A204.1 (cell line): Measurements from ENCODE around the gene MMP23B.
"Not testable (repeated sequence)": the region's sequence is repeated elsewhere in the genome, so short reads cannot be mapped to it uniquely, and the experiment has no call there.

Source experiments
- FAIRE-seq: peaks from 2 replicates; lab custom pipeline; 2012; peaks lifted over from hg19 to GRCh38; lab: Jason Lieb, UNC

MMP23B gene

GRCh38 chr1:1630965-1631781 lies 800 bp upstream of the MMP23B start:
- no peak for FAIRE-seq

DNA sequence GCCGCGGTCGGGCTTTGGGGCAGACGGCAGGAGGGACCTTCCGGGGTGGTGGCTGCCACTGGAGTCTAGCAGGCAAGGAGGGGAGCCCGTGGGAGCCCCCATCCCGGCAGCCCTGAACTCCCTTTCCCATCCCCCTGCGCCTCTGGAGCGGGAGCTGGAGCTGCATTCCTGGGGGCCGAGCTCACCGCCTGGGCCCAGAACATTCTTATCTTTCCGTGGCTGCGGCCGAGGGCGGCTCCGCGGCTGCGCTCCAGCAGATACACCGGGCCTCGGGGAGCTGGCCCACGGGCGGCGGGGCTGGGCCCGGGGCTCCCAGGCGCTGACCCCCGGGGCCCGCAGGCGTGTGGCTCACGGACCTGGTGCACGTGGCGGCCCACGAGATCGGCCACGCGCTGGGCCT lies 1.4 kb downstream of the MMP23B start:
- not testable (repeated sequence) for FAIRE-seq

DNA sequence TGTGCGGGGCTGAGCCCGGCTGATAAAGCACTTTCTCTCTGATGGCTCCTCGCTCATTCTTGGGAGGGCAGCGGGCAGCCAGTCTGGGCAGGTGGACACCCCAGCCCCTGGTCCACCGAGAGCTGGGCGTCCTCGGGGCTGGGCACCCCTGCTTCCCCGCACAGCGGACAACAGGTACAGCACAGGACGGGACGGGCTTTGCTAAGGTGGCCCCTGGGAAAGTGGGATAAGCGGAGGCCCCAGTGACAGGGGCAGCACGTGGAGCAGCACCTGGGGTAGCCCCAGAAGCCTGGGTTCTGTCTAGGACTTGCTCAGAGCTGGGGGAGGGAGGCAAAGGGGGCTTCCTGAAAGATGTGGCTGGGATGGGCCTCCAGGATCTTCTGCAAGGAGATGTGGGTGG lies 2.6 kb downstream of the MMP23B start:
- not testable (repeated sequence) for FAIRE-seq

DNA sequence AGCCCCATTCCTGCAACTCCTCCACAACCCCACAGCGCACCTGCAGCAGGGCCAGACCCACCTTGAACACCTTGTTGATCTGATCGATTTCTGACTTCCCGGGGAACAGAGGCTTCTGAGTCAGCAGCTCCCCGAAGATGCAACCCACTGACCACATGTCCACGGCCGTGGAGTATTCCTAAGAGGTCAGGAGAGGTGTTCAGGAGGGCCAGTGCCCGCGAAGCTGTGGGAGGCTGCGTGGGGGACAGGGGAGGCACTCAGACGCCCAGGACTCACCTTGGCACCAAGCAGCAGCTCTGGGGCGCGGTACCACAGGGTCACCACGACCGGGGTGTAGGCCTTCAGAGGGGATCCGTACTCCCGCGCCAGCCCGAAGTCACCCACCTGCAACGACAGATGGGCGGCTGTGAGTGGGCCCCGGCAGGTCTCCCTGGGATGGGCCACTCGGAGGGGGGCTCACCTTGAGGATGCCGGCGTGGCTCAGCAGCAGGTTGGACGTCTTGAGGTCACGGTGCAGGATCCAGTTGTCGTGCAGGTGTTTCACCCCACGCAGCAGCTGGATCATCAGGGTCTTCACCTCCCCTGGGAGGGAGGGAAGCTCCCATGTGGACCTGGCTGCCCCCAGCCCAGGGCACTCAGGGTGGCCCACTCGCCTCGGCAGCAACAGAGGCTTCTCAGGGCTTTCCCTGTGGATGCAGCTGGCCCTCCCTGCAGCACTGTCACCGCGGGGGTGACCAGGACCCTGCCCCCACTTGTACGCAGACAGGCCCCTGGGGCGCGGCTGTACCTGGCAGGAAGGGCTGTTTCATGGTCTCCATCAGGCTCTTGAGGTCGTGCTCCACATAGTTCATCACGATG lies 4.9 kb downstream of the MMP23B start:
- not testable (repeated sequence) for FAIRE-seq

DNA sequence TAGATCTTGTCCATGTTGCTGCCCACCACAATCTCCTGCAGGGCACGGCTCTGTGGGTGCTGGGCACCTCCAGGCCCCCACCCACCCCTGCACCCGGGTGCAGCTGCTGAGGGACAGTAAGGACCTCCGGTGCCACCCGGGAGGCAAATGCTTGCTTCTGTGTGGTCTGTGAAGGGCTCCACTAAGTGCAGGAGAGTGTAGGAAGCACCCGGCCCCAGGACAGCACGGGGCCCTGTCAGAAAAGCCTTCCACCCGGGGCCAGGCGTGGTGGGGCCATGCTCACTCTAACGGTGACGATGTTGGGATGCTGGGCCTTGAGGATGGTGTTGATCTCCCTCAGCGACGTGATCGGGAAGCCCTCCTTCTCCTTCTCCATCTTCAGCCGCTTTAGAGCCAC lies 5.5 kb downstream of the MMP23B start:
- FAIRE-seq = not testable (repeated sequence)

DNA sequence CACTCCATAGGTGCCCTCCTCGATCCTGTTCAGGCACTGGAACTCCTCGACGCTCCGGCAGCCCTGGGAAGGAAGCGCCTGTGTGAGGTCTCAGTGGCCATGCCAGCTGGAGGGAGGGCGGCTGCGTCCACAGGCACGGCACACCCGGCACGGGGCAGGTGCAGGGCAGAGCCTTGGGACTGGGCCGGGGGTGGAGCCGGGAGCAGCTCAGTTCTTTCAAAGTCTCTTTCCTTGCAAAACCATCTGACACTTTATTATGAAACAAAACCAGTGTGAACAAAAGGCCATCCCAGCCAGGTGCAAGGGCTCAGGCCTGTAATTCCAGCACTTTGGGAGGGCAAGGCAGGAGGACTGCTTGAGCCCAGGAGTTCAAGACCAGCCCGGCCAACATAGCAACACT lies 6.6 kb downstream of the MMP23B start:
- FAIRE-seq = not testable (repeated sequence)

- not testable (repeated sequence) for FAIRE-seq
Measured at GRCh38 chr1:1639368-1639767, 7.4 kb downstream of the MMP23B start.

GRCh38 chr1:1640081-1640480 lies 8.1 kb downstream of the MMP23B start:
- not testable (repeated sequence) for FAIRE-seq

DNA sequence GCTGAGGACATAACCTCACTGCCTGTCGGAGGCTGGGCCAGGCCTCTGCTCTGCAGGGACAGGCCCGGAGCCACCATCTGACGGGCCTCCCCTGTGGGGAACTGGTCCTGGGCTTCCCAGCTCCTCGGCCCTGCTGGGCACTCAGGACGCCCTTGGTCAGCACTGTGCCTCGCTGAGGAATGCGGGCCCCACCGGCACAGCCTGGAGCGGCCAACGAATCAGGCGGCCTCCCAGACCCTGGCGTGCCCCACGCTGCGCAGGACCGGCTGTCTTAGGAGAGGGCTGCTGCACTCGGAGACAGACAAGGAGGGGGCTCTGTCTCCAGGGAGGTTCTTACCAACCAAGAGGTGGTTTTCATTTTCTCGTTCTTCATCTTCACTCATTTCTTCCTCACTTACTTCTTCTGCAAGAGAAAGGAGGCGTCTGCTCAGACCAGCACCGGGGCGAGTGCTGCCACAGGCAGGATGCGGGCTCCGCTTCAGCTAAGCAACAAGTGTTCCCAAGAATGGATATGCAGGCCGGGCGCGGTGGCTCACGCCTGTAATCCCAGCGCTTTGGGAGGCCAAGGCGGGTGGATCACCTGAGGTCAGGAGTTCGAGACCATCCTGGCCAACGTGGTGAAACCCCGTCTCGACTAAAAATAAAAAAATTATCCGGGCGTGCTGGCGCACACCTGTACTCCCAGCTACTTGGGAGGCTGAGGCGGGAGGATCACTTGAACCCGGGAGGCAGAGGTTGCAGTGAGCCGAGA lies 8.9 kb downstream of the MMP23B start:
- not testable (repeated sequence) for FAIRE-seq

DNA sequence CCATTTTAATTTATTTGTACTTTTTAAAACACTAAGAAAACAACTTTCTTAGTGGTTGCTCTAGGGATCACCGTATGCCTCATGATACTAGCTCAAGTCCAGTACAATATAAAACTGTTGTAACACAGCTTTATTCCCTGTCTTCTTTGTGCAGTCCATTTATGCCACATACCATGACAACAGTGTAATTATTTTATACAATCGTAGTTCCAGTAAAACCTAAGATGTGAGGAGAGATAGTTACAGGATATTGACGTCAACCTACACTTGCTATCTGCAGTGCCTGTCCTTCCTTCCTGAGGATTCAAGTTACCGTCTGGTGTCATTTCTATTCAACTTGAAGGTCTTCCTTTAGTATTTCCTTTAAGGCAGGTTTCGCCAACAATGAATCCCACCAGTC lies 14.4 kb downstream of the MMP23B start:
- not testable (repeated sequence) for FAIRE-seq

GRCh38 chr1:1647567-1648241 lies 15.7 kb downstream of the MMP23B start:
- FAIRE-seq = not testable (repeated sequence)

- FAIRE-seq = not testable (repeated sequence)
Measured at GRCh38 chr1:1648265-1648664, 16.3 kb downstream of the MMP23B start.

GRCh38 chr1:1658583-1659549 lies 26.9 kb downstream of the MMP23B start, which contains the start of gene CDK11B:
CDK11B (minus strand) TSS chr1:1659004; CDS start chr1:1657485, 1,519 bp downstream.
- FAIRE-seq = peak; percentile 92

DNA sequence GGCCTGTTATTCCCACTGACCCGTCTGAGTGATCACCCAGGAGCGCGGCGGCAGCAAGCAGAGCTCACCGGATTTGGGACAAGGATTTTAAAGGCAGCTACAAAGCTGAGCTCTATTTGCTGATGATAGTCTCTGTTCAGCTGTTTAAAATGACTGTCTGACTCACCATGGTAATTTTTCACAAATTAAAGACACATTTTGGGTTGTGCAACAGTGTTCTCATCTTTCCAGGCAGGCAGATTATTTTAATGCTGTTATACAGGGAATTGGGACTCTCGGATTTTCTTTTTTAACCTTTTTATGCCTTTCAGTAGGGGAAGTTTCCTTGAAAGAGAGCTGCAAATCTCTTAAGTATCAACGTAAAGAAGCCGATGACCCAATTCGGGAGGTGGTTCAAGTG lies 30.4 kb downstream of the MMP23B start:
- FAIRE-seq = not testable (repeated sequence)

DNA sequence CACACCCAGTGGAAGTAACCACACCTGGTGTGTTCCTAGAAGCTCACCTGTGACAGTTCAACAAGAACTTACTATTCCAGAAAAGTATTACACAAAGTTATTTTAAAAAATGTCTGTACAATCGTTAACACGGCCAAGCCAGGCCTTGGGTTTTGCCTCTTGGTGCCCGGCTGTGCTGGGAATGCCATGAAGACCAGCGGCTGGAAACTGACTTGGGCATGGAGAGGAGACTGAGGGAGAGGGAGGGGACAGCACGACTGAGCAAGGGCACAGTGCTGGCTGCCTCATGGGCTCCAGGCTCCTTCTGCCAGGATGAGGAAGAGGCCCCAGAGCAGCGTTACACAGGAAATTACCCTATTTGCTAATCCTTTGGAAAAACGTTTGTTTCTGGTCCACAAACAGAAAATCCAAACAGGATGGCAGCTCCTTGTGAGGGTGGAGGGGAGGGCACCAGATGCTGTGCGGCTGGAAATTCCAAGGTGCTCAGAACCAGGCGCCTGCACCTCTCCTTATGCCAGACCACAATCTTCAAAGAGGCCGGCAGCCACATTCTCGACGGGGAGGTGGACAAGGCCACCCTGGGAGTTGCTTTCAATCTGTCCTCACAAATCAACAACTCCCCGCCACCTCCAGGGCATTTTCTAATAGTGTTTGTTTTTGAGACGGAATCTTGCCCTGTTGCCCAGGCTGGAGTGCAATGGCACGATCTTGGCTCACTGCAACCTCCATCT lies 31.0 kb downstream of the MMP23B start:
- FAIRE-seq = not testable (repeated sequence)

GRCh38 chr1:1664318-1664717 lies 32.3 kb downstream of the MMP23B start:
- not testable (repeated sequence) for FAIRE-seq

DNA sequence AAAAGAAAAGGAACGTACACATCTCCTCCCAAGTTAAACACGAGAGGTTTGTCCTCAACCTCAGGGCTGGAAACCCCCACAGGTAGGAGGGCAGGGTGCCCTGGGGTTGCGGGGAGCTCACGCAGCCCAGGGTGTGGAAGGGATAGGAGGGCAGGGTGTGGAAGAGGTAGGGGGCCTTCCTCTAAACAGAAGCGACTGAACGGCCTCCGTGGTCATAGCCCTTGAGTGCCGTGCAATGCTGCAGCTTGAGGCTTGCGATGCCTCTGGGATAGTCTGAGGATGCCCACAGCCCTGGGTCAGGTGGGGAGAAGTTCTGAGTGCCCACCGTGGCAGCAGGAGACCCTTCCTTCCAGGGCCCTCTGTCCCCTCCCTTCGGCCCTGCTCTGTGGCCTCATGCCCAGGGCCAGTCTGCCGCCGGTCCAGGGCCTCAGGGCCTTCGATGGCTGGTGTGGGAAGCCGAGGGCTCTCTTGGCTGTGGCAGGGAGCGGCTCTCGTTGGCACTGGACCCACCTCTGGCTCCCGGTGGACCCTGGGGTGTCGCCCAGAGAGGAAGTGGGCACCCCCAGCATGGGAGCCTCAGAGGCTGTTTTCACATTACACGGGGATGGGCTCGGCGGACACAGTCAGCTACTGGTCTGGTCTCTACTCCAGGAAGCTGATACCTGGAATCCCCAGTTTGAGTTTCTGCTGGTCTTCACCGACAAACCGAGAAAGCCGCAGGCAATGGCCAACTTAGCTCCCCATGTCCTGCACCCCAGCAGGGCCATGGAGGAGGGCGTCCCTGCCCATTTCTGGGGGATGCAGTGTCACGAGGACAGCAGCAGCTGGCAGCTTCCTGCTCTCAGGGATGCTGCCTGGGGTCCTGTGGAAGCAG lies 33.2 kb downstream of the MMP23B start:
- FAIRE-seq = no peak

DNA sequence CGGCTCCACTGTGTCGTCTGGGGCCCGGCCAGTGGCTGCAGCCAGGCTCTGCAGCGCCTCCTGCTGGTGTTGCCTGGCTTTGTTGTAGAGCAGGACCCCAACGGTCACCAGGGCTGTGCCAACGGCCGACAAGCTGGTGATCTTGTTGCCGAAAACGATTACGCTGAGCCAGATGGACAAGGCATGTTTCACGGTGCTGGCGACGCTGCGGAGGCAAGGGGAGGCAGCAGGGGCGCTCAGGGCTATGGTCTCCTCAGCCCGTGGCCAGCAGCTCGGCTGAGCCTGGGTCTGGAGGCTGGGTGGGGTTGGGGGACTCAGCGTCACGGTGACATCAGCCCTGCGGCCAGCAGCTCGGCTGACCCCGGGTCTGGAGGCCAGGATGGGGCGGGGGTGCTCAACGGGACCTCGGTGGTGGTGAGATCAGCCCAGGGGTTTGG lies 33.9 kb downstream of the MMP23B start:
- no peak for FAIRE-seq

DNA sequence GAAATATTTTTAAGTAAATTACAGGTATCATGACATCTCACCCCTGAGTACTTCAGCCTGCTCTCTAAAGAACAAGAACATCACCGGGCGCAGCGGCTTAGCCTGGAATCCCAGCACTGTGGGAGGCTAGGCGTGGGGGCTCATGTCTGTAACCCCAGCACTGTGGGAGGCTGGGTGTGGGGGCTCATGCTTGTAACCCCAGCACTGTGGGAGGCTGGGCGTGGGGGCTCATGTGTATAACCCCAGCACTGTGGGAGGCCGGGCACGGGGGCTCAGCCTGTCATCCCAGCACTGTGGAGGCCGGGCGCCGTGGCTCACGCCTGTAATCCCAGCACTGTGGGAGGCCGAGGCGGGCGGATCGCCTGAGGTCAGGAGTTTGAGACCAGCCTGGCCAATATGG lies 34.6 kb downstream of the MMP23B start:
- no peak for FAIRE-seq
